Thoracic aorta (tissue), 2 donors: ENCODE measurements around the gene RNH1. TPM values are rescaled to one million over a fixed set of nuclear protein-coding genes. Genes with fewer than 3 reads are reported as not detected.

ENCODE experiments used
- ATAC-seq: fragments of 150-250 bp; one replicate; pipeline ENCODE4 v1.8.0; 2017; ENCODE audit warnings: low read depth; ENCODE audit not compliant: insufficient number of reproducible peaks, low FRiP score
- DNase-seq: peaks from one replicate; pipeline ENCODE4 v3.0.0-alpha.2; 2020; ENCODE audit warnings: low spot score
- H3K27ac ChIP-seq, 2 donors: fragments of 200-600 bp; sonication (generic); 1 replicate in 1 of 2; 2 replicates in 1 of 2; pipeline ENCODE4 v1.5.1; 2016; ENCODE audit warnings: mild to moderate bottlenecking in 2 of 2, moderate library complexity in 2 of 2
- H3K27me3 ChIP-seq: fragments of 200-600 bp; sonication (generic); replicated peaks from 2 replicates; pipeline ENCODE4 v1.6.0; 2016; ENCODE audit warnings: mild to moderate bottlenecking; ENCODE audit not compliant: insufficient read depth
- H3K36me3 ChIP-seq: fragments of 200-600 bp; sonication (generic); one replicate; pipeline ENCODE4 v1.5.1; 2016
- H3K4me1 ChIP-seq, 2 donors: fragments of 200-600 bp; sonication (generic); 1 replicate in 1 of 2; 2 replicates in 1 of 2; pipeline versions ENCODE4 v1.5.1 to v1.6.0; 2016; ENCODE audit warnings: low read depth in 2 of 2, mild to moderate bottlenecking in 1 of 2; ENCODE audit not compliant: control insufficient read depth in 1 of 2
- H3K4me3 ChIP-seq: fragments of 200-600 bp; sonication (generic); 2 replicates; pipeline ENCODE4 v1.5.1; 2016; ENCODE audit warnings: mild to moderate bottlenecking
- H3K9me3 ChIP-seq: fragments of 200-600 bp; sonication (generic); 2 replicates; pipeline ENCODE4 v1.5.1; 2016
- CTCF ChIP-seq: fragments of 200-600 bp; sonication (generic); IDR thresholded peaks from one replicate; pipeline ENCODE4 v1.5.1; 2019; ENCODE audit warnings: antibody characterized with exemption
- total RNA-seq, 2 donors: library from RNA; depleted of rRNA; stranded (reverse); fragments of >200 nt; gene quantifications; one replicate each; pipeline versions ENCODE4 v1.1.0 to v1.2.3, GENCODE V29; 2016

RNH1 gene
- total RNA-seq, 2 donors from 2014 or later, result 224 to 355 TPM

DNA sequence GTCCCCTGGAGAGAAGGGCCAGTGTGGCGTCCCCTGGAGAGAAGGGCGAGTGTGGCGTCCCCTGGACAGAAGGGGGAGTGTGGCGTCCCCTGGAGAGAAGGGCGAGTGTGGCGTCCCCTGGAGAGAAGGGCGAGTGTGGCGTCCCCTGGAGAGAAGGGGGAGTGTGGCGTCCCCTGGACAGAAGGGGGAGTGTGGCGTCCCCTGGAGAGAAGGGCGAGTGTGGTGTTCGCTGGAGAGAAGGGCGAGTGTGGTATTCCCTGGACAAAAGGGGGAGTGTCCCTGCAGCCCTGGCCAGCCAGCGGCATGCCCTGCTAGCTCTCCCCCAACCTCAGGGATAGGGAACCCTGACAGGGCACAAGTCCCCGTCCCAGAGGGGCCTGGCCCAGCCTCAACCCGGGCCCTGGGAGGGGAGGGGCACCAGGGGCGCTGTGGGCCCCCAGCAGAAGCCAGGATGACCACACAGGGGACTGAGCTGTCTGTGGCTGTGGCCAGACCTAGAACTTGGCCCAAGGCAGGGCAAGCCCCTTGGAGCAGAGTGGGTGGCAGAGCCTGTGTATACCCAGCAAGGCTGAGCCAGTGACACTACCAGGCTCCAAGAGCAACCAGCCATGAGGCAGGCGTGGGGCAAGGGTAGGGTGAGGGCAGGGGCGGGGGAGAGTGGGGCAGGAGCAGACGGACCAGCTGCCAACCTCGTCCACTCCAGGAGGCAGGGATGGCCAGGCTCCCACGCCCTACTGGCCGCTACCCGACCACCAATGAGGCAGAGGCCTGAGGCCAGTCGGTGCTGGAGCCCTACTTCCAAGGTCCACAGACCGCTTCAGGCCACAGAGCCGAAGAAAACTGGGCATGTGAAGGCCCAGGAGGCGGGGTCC, 24.2 kb upstream of the RNH1 start:
- H3K9me3 ChIP-seq, result no peaks in the 10 kb centered on the region
- no peak for TF ChIP-seq CTCF
- peaks cover 12% of the 10 kb centered on the region for H3K36me3 ChIP-seq
- peaks cover 11 to 17% of the 10 kb centered on the region in 2 donors for H3K4me1 ChIP-seq
- ATAC-seq (no peak), DNase-seq (no peak)
- no peaks in the 10 kb centered on the region for H3K27me3 ChIP-seq
- H3K4me3 ChIP-seq, result no peak overlapping the region
- H3K27ac ChIP-seq, result no peak overlapping the region

- ATAC-seq (no peak), DNase-seq (no peak)
- Histone ChIP-seq H3K4me1 (peaks cover 8 to 11% of the 10 kb centered on the region in 2 donors), H3K36me3 (peaks cover 12% of the 10 kb centered on the region), H3K27me3 (no peaks in the 10 kb centered on the region), H3K9me3 (no peaks in the 10 kb centered on the region), H3K4me3 (no peak overlapping the region), H3K27ac (no peak overlapping the region)
- no peak for TF ChIP-seq CTCF
These were observed 22.8 kb upstream of the RNH1 start for GRCh38 chr11:529728-530411.

GRCh38 chr11:528815-529727, 22.0 kb upstream of the RNH1 start:
- ATAC-seq, result no peak

DNA sequence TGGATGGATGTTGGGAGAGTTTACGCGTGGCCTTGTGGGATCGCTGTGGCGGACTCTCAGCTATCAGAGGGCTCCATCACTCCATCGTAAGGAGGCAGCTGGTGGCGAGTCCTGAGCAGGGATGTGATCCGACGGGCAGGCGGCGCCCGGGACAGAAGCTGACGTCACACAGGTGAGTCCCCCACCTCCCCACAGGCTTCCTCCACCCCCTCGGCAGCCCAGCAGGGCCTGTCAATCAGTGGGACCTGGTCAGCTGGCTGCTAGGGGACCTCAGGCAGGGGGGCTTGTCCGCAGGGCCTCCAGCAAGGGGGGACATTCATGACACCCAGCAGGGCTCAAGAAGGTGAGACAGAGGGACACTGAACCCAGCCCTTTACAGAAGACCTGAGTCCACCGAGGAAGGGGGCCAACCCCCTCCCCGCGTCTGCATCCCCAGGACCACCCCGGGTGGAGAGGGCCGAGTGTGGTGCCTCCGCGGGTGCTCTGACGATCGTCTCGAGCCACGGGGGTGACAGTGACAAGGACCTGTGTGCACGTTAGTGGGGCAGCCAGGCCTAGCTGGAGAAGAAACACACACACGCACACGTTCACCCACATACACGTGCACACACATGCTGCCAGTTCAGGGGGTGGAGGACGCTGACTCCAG, 21.2 kb upstream of the RNH1 start:
- no peaks in the 10 kb centered on the region for H3K9me3 ChIP-seq
- DNase-seq (no peak), ATAC-seq (no peak)
- H3K27me3 ChIP-seq, result no peaks in the 10 kb centered on the region
- no peaks in the 10 kb centered on the region for H3K4me1 ChIP-seq
- no peak for TF ChIP-seq CTCF
- H3K4me3 ChIP-seq, result no peak overlapping the region
- H3K27ac ChIP-seq, result no peak overlapping the region
- peaks cover 12% of the 10 kb centered on the region for H3K36me3 ChIP-seq

More at GRCh38 chr11:528815-529727, 22.0 kb upstream of the RNH1 start:
- TF ChIP-seq CTCF, result no peak
- H3K4me1 ChIP-seq, result peaks cover 3 to 4% of the 10 kb centered on the region in 2 donors
- H3K36me3 ChIP-seq, result peaks cover 12% of the 10 kb centered on the region
- no peak overlapping the region for H3K27ac ChIP-seq
- H3K27me3 ChIP-seq, result no peaks in the 10 kb centered on the region
- DNase-seq, result no peak
- no peak overlapping the region for H3K4me3 ChIP-seq
- H3K9me3 ChIP-seq, result no peaks in the 10 kb centered on the region
